H1 (cell line): ENCODE results near the gene ACOT2. TPM values are rescaled to one million over a fixed set of nuclear protein-coding genes. Genes with fewer than 3 reads are reported as not detected.

ENCODE experiments used
- CTCF ChIA-PET: fragments of 300-600 bp; sonication (Branson Sonifier 250); formaldehyde crosslinking; loops from one replicate; lab custom pipeline; 2021; ENCODE audit not compliant: partially characterized antibody; lab: Charles Lee
- POLR2A ChIA-PET: fragments of 300-600 bp; sonication (Branson Sonifier 250); formaldehyde crosslinking; loops from one replicate; lab custom pipeline; 2021; ENCODE audit warnings: inconsistent platforms; ENCODE audit not compliant: partially characterized antibody; lab: Charles Lee
- DNase-seq, 2 experiments: peaks; one replicate each; pipeline versions ENCODE4 v3.0.0 to v3.0.0-alpha.2; 2010 to 2022; ENCODE audit warnings: low spot score in 2 of 2, low read depth in 1 of 2, mixed read lengths in 1 of 2
- FAIRE-seq: peaks from 2 replicates; lab custom pipeline; 2011; peaks lifted over from hg19 to GRCh38; lab: Jason Lieb, UNC
- H2AFZ ChIP-seq: 2 replicates; pipeline ENCODE4 v1.8.1; 2012; ENCODE audit warnings: low read length, inconsistent platforms
- H2AK5ac ChIP-seq: 2 replicates; pipeline ENCODE4 v1.6.1; 2013; ENCODE audit warnings: low read depth, low read length
- H2BK120ac ChIP-seq: replicated peaks from 2 replicates; pipeline ENCODE3; 2013; ENCODE audit warnings: low read depth, low read length, inconsistent platforms
- H2BK12ac ChIP-seq: 2 replicates; pipeline ENCODE4 v1.6.1; 2013; ENCODE audit warnings: low read depth, low read length
- H2BK15ac ChIP-seq: 2 replicates; pipeline ENCODE4 v1.6.1; 2013; ENCODE audit warnings: low read length
- H2BK20ac ChIP-seq: 2 replicates; pipeline ENCODE4 v1.6.1; 2013; ENCODE audit warnings: low read length
- H2BK5ac ChIP-seq: 2 replicates; pipeline ENCODE4 v1.6.1; 2013; ENCODE audit warnings: low read depth, low read length
- H3K14ac ChIP-seq: 2 replicates; pipeline ENCODE4 v1.6.1; 2013; ENCODE audit warnings: inconsistent platforms; ENCODE audit not compliant: insufficient read length
- H3K18ac ChIP-seq: 2 replicates; pipeline ENCODE4 v1.6.1; 2013; ENCODE audit warnings: low read length; ENCODE audit errors: extremely low read depth
- H3K23ac ChIP-seq: 2 replicates; pipeline ENCODE4 v1.6.1; 2013; ENCODE audit warnings: inconsistent platforms; ENCODE audit not compliant: insufficient read length
- H3K23me2 ChIP-seq: 2 replicates; pipeline ENCODE4 v1.6.1; 2013; ENCODE audit warnings: low read depth, low read length
- H3K27ac ChIP-seq: 2 replicates; pipeline ENCODE4 v1.6.1; 2011; ENCODE audit warnings: low read depth, low read length, inconsistent platforms
- H3K27me3 ChIP-seq, 4 experiments: replicated peaks in 1 of 4; 1 replicate in 1 of 4; 2 replicates in 3 of 4; pipeline versions ENCODE4 v1.6.1 to v1.8.1; 2011 to 2013; ENCODE audit warnings: low read length in 3 of 4, mild to moderate bottlenecking in 3 of 4, inconsistent platforms in 2 of 4, mixed read lengths in 2 of 4, moderate library complexity in 1 of 4; ENCODE audit not compliant: control insufficient read depth in 3 of 4, insufficient read depth in 3 of 4; ENCODE audit errors: extremely low read depth in 1 of 4
- H3K36me3 ChIP-seq, 4 experiments: 2 replicates each; pipeline versions ENCODE4 v1.6.1 to v1.8.1; 2011 to 2013; ENCODE audit warnings: mild to moderate bottlenecking in 4 of 4, low read length in 3 of 4, moderate library complexity in 2 of 4, control low read depth in 1 of 4, inconsistent platforms in 1 of 4; ENCODE audit not compliant: insufficient read depth in 4 of 4, control insufficient read depth in 2 of 4
- H3K4ac ChIP-seq: replicated peaks from 2 replicates; pipeline ENCODE3; 2013; ENCODE audit warnings: low read length, low read depth, mixed read lengths, inconsistent platforms; ENCODE audit not compliant: insufficient read length
- H3K4me1 ChIP-seq, 4 experiments: replicated peaks in 1 of 4; 1 replicate in 1 of 4; 2 replicates in 3 of 4; pipeline versions ENCODE4 v1.6.1 to v1.8.1; 2011 to 2013; ENCODE audit warnings: low read length in 3 of 4, inconsistent platforms in 2 of 4, mixed read lengths in 1 of 4; ENCODE audit not compliant: insufficient read depth in 4 of 4, control insufficient read depth in 3 of 4
- H3K4me2 ChIP-seq, 2 experiments: 2 replicates each; pipeline versions ENCODE4 v1.6.1 to v1.8.1; 2011 to 2013; ENCODE audit warnings: low read depth in 2 of 2, low read length in 2 of 2, control low read depth in 1 of 2, inconsistent platforms in 1 of 2, mild to moderate bottlenecking in 1 of 2; ENCODE audit not compliant: insufficient read depth in 1 of 2
- H3K4me3 ChIP-seq, 4 experiments: fragments of 200-600, 300-600 bp in 1 of 4; sonication (generic), shearing (Covaris generic), sonication (Bioruptor Twin) in 1 of 4; 2 replicates each; pipeline versions ENCODE4 v1.5.1 to v1.8.1; 2011 to 2016; ENCODE audit warnings: low read length in 4 of 4, low read depth in 3 of 4, control low read depth in 2 of 4, inconsistent platforms in 2 of 4, mild to moderate bottlenecking in 2 of 4, mixed read lengths in 1 of 4, moderate library complexity in 1 of 4; ENCODE audit not compliant: insufficient read depth in 2 of 4; ENCODE audit errors: extremely low read depth in 1 of 4
- H3K56ac ChIP-seq: replicated peaks from 2 replicates; pipeline ENCODE3; 2013; ENCODE audit warnings: low read depth, mild to moderate bottlenecking, mixed read lengths, low read length, inconsistent platforms; ENCODE audit not compliant: insufficient read length
- H3K79me1 ChIP-seq: 2 replicates; pipeline ENCODE4 v1.6.1; 2013; ENCODE audit warnings: low read depth, low read length, control low read depth
- H3K79me2 ChIP-seq, 2 experiments: 2 replicates each; pipeline versions ENCODE4 v1.6.1 to v1.8.1; 2012 to 2013; ENCODE audit warnings: low read length in 2 of 2, mild to moderate bottlenecking in 2 of 2, inconsistent platforms in 1 of 2; ENCODE audit not compliant: insufficient read depth in 2 of 2, control insufficient read depth in 1 of 2
- H3K9ac ChIP-seq, 4 experiments: replicated peaks in 1 of 4; 1 replicate in 1 of 4; 2 replicates in 3 of 4; pipeline versions ENCODE4 v1.6.1 to v1.8.1; 2011 to 2013; ENCODE audit warnings: low read depth in 3 of 4, low read length in 3 of 4, control low read depth in 2 of 4, mild to moderate bottlenecking in 2 of 4, moderate library complexity in 2 of 4, inconsistent platforms in 1 of 4; ENCODE audit errors: extremely low read depth in 1 of 4
- H3K9me3 ChIP-seq, 2 experiments: 2 replicates each; pipeline versions ENCODE4 v1.6.1 to v1.8.1; 2012 to 2013; ENCODE audit warnings: mild to moderate bottlenecking in 2 of 2, moderate library complexity in 2 of 2, control low read depth in 1 of 2, inconsistent platforms in 1 of 2, low read depth in 1 of 2, low read length in 1 of 2, mixed read lengths in 1 of 2; ENCODE audit not compliant: insufficient read depth in 2 of 2
- H4K20me1 ChIP-seq, 2 experiments: replicated peaks in 1 of 2; 2 replicates each; pipeline versions ENCODE3 to v1.8.1; 2011 to 2013; ENCODE audit warnings: inconsistent platforms in 2 of 2, low read length in 2 of 2, mild to moderate bottlenecking in 1 of 2; ENCODE audit not compliant: insufficient read depth in 2 of 2, control insufficient read depth in 1 of 2
- H4K5ac ChIP-seq: 2 replicates; pipeline ENCODE4 v1.6.1; 2013; ENCODE audit warnings: low read length, low read depth, mixed read lengths, inconsistent platforms; ENCODE audit not compliant: insufficient read length
- H4K8ac ChIP-seq: 2 replicates; pipeline ENCODE4 v1.8.0; 2013; ENCODE audit warnings: mild to moderate bottlenecking, moderate library complexity, low read length, inconsistent platforms; ENCODE audit not compliant: insufficient read depth; ENCODE audit errors: extremely low read depth
- H4K91ac ChIP-seq: replicated peaks from 2 replicates; pipeline ENCODE3; 2013; ENCODE audit warnings: low read length, mixed read lengths, inconsistent platforms; ENCODE audit not compliant: insufficient read length
- ATF3 ChIP-seq: IDR thresholded peaks from 2 replicates; pipeline ENCODE4 v1.6.1; 2011; ENCODE audit warnings: low read depth, mild to moderate bottlenecking, low read length; ENCODE audit not compliant: insufficient read depth
- CEBPB ChIP-seq: IDR thresholded peaks from 2 replicates; pipeline ENCODE4 v1.6.1; 2012; ENCODE audit warnings: low read depth, low read length
- CHD1 ChIP-seq: IDR thresholded peaks from 2 replicates; pipeline ENCODE4 v1.6.1; 2012; ENCODE audit warnings: low read depth, low read length, improper control_type of control experiment
- E2F6 ChIP-seq: IDR thresholded peaks from 2 replicates; pipeline ENCODE4 v1.6.1; 2012; ENCODE audit warnings: inconsistent platforms
- GTF2F1 ChIP-seq: IDR thresholded peaks from 2 replicates; pipeline ENCODE4 v1.6.1; 2012; ENCODE audit warnings: low read depth, low read length, improper control_type of control experiment, borderline replicate concordance
- JUND ChIP-seq: IDR thresholded peaks from 2 replicates; pipeline ENCODE4 v1.6.1; 2011; ENCODE audit warnings: mild to moderate bottlenecking, improper control_type of control experiment, low read length
- KDM4A ChIP-seq: IDR thresholded peaks from one replicate; pipeline ENCODE4 v1.7.1; 2012; ENCODE audit warnings: low read depth, mild to moderate bottlenecking, moderate library complexity, low read length, inconsistent platforms; ENCODE audit not compliant: severe bottlenecking
- KDM5A ChIP-seq: fragments of 200-600 bp; IDR thresholded peaks from 2 replicates; pipeline ENCODE4 v1.7.1; 2012; ENCODE audit warnings: mild to moderate bottlenecking, low read length, inconsistent platforms, mixed read lengths
- NANOG ChIP-seq: IDR thresholded peaks from 2 replicates; pipeline ENCODE4 v1.6.1; 2011; ENCODE audit warnings: low read length, low read depth, mild to moderate bottlenecking, inconsistent platforms; ENCODE audit not compliant: insufficient read depth, poor library complexity, severe bottlenecking
- SIN3A ChIP-seq, 2 experiments: IDR thresholded peaks in 1 of 2; conservative IDR thresholded peaks in 1 of 2; 2 replicates each; pipeline ENCODE4 v1.6.1; 2011 to 2012; ENCODE audit warnings: low read length in 2 of 2, improper control_type of control experiment in 1 of 2, low read depth in 1 of 2, mild to moderate bottlenecking in 1 of 2
- SIX5 ChIP-seq: IDR thresholded peaks from 2 replicates; pipeline ENCODE4 v1.6.1; 2011; ENCODE audit warnings: mild to moderate bottlenecking, low read depth, low read length
- SP2 ChIP-seq: IDR thresholded peaks from 2 replicates; pipeline ENCODE4 v1.6.1; 2012; ENCODE audit warnings: mild to moderate bottlenecking, low read length, inconsistent platforms
- SRF ChIP-seq: IDR thresholded peaks from 2 replicates; pipeline ENCODE4 v1.6.1; 2011; ENCODE audit warnings: mild to moderate bottlenecking, low read depth, low read length, moderate library complexity
- TAF1 ChIP-seq: IDR thresholded peaks from 2 replicates; pipeline ENCODE4 v1.6.1; 2011; ENCODE audit warnings: mild to moderate bottlenecking, low read depth, low read length
- WGBS, 2 experiments: shearing (Covaris generic) in 1 of 2; methylation state at CpG; one replicate each; pipeline versions ENCODE4 v1.1.6 to v1.1.7; 2013 to 2015; ENCODE audit warnings: low lambda C conversion rate in 2 of 2, mixed read lengths in 2 of 2, inconsistent platforms in 1 of 2, low coverage in 1 of 2, missing lambda C conversion rate in 1 of 2; ENCODE audit not compliant: insufficient replicate concordance in 2 of 2, insufficient coverage in 1 of 2, insufficient read length in 1 of 2; ENCODE audit errors: extremely low coverage in 1 of 2, missing lambda C conversion rate in 1 of 2; 5-methylcytosine and 5-hydroxymethylcytosine counted together
- polyA plus RNA-seq, 7 experiments: library from polyadenylated mRNA; depleted of rRNA in 3 of 7; stranded (reverse) in 5 of 7; unstranded in 2 of 7; fragments of >200 nt in 5 of 7; fragments of 200-250 nt in 2 of 7; gene quantifications; 1 replicate in 5 of 7; 2 replicates in 1 of 7; 4 replicates in 1 of 7; pipeline versions ENCODE4 v1.2.1 to v1.2.3, GENCODE V29; 2011 to 2013; ENCODE audit warnings: missing spikeins in 2 of 7, mixed read lengths in 2 of 7
- total RNA-seq: library from RNA; stranded (reverse); fragmentation: NEBNext Ultra II Directional; extraction: Animal tissue kit (Norgen Biotek cat#: 25700); gene quantifications from 2 replicates; pipeline ENCODE4 v1.2.1, GENCODE V29; 2021

Gene ACOT2
- total and polyA plus RNA-seq, 2 of the 8 experiments (the other 6 are each of a cell fraction or from before 2014, with no cell fraction given) = 5.8 to 5.9 TPM

- POLR2A ChIA-PET = no interaction called here
- H3K4ac ChIP-seq = no peak overlapping the region
- TF ChIP-seq NANOG (no peak), SP2 (no peak), ATF3 (no peak), GTF2F1 (no peak), E2F6 (no peak), JUND (no peak), KDM4A (no peak), SIN3A (conservative IDR thresholded peaks at IDR 0.05 in 1 of 2, IDR thresholded peaks at IDR 0.05 in 1 of 2; ENCODE audit: low read depth in 1 of 2, low read length in 2 of 2) (no peak), KDM5A (no peak), SIX5 (no peak), CHD1 (no peak), TAF1 (no peak), SRF (no peak), CEBPB (no peak)
Observed at GRCh38 chr14:73607241-73607640, 38.2 kb downstream of the ACOT2 start.

More at GRCh38 chr14:73607241-73607640, 38.2 kb downstream of the ACOT2 start:
- Histone ChIP-seq H3K14ac (no peak overlapping the region), H3K27ac (no peak overlapping the region), H3K23ac (no peak overlapping the region), H2BK12ac (no peak overlapping the region), H3K9ac (no peak overlapping the region), H3K23me2 (no peaks in the 10 kb centered on the region), H4K91ac (no peak overlapping the region), H3K79me1 (no peaks in the 10 kb centered on the region), H3K4me3 (no peak overlapping the region), H2BK20ac (no peak overlapping the region), H3K36me3 (no peaks in the 10 kb centered on the region), H3K27me3 (no peaks in the 10 kb centered on the region), H2AK5ac (no peak overlapping the region), H3K79me2 (no peaks in the 10 kb centered on the region), H2BK5ac (no peak overlapping the region), H3K4me2 (no peak overlapping the region), H3K9me3 (peaks cover 3 to 6% of the 10 kb centered on the region in 2 experiments; a peak in 1 of 4 replicates), H4K5ac (no peak overlapping the region), H3K56ac (no peak overlapping the region), H2BK15ac (no peak overlapping the region), H3K4me1 (no peaks in the 10 kb centered on the region), H2AFZ (no peak overlapping the region), H4K8ac (no peak overlapping the region), H4K20me1 (no peaks in the 10 kb centered on the region), H2BK120ac (no peak overlapping the region), H3K18ac (no peak overlapping the region)
- CTCF ChIA-PET = interaction anchor here (1.0 to 1.2 kb wide), 2 partner anchors 11 to 19 kb away, joined by 3 read pairs; no protein-coding TSS in a partner anchor
- FAIRE-seq = no peak
- WGBS, 2 experiments = no CpG with 5 or more reads among the region's 1 CpG
- DNase-seq = no peak
